ENCODE measurements around the gene SVEP1. TPM values are rescaled to one million over a fixed set of nuclear protein-coding genes. Genes with fewer than 3 reads are reported as not detected.

SVEP1 gene
- total RNA-seq = under 0.01 TPM in 1 of 2 replicates, not detected in the other

DNA sequence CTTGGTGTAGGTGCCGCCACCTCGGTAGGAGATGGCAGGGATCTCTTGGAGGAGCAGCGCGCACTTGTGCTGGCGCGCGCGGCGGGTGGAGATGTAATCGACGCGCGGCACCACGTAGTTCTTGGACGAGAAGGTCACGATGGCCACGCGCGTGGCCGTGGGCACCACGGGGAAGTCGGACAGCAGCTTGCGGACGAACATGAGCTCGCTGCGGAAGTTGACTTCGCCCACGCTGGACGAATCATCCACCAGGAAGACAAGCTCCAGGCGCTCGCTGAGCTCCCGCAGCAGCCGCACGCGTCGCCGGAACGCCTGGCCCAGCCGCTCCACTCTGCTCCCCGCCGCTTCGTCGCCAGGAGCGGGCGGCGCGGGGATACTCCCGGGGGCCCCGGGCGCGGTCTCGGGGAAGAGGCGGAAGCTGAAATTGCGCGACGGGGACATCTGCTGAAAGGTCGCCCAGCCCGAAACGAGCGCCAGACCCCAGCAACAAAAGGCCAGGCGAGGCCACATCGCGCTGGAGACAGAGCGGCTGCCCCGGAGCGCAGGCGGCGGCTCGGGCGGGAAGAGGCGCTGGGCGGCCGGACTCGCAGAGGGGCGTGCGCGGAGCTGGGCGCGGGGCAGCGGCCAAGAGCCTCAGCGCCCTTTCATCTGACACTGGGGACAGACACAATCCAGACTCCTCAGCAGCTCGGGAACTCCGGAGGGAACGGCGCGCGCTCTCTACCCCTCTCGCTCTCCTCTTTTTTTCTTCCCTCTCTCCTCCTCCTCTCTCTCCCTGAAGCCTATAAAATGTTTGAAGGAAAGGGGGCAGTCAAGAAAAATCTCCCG is at the start of gene SVEP1:
Gene SVEP1, minus strand, starts transcription at position 708 of the 828 bp plus-strand sequence. Its CDS starts 198 bp downstream, at position 510.

DNA sequence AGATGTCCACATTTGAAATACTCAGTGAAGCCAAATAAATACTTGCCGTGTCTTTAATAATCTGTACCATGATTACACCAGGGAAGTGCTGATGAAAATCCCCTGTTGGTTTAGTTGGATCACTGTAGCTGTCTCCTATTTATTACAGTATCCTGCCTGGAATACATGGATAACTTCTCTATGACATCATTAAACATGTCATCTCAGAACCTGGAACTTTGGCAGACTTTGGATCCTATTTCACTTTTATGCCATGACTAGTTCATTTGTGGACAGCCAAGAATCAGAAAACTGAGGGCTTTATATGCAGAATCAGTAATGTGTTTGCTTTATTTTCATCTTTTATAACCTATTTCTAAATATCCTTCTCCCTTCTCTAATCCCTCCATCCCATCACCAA is 241.8 kb downstream of the SVEP1 start, which contains the start of gene TXNDC8:
Gene TXNDC8, minus strand, starts transcription at position 137 of the 400 bp plus-strand sequence.

Other genes starting within 250 kb of the SVEP1 start
- not detected in 2 replicates for gene TXNDC8, start 241.9 kb downstream of the SVEP1 start, total RNA-seq
- not detected in 2 replicates for gene MUSK, start 89.0 kb upstream of the SVEP1 start, total RNA-seq